ENCODE measurements around the gene WNT2. TPM values are rescaled to one million over a fixed set of nuclear protein-coding genes. Genes with fewer than 3 reads are reported as not detected.

WNT2 gene
- total RNA-seq, 1 experiment from 2014 or later: not detected

GRCh38 chr7:117325836-117326235 is 3.0 kb upstream of the WNT2 start:
- POLR2A ChIA-PET (ENCODE audit: unreplicated experiment): no interaction called here
- ATAC-seq: peak; percentile 48

GRCh38 chr7:117324960-117325359 is 2.1 kb upstream of the WNT2 start:
- H3K36me3 ChIP-seq (ENCODE audit: low read depth, low read length): no peaks in the 10 kb centered on the region
- no TSS peak for BruUV-seq (replicated peaks)
- H3F3A ChIP-seq (ENCODE audit: low read length, unreplicated experiment): no peaks in the 10 kb centered on the region
- peak overlapping the region; percentile 58; the same call in 1 of the 2 replicates for H3K4me3 ChIP-seq (ENCODE audit: low read length)
- ChIA-PET POLR2A (ENCODE audit: unreplicated experiment) (no interaction called here), CTCF (no interaction called here)
- H3K9ac ChIP-seq (ENCODE audit: low read length): no peak overlapping the region
- peaks cover 37% of the 10 kb centered on the region; the same call in 1 of the 2 replicates for H3K27me3 ChIP-seq (ENCODE audit: low read length)
- H3K4me1 ChIP-seq (ENCODE audit: insufficient read depth, low read length): 0 out of 2 replicates have a peak, but pooled peaks cover 3% of the 10 kb centered on the region
- intact Hi-C loops (cut with micrococcal nuclease): no loop called here
- ATAC-seq: no peak
- no peaks in the 10 kb centered on the region for H3K79me2 ChIP-seq (ENCODE audit: low read length)
- no peak for TF ChIP-seq EZH2phosphoT487 (IDR thresholded peaks at IDR 0.05; ENCODE audit: borderline replicate concordance, low read length)
- no peak for TF ChIP-seq CTCF (conservative IDR thresholded peaks at IDR 0.05; ENCODE audit: low read depth, low read length)
- no peak for TF ChIP-seq EZH2 (IDR thresholded peaks at IDR 0.05; ENCODE audit: low read length, unreplicated experiment)
- no peaks in the 10 kb centered on the region for H3K9me2 ChIP-seq (replicated peaks; ENCODE audit: low read length)
- H3K9me3 ChIP-seq (ENCODE audit: low read length): no peaks in the 10 kb centered on the region
- H4K20me1 ChIP-seq (ENCODE audit: low read length): no peaks in the 10 kb centered on the region
- H3K4me2 ChIP-seq (ENCODE audit: low read length): peak overlapping the region; percentile 85
- no peak for DNase-seq
- peak overlapping the region; percentile 84; the same call in 1 of the 2 replicates for H2AFZ ChIP-seq (ENCODE audit: low read length)
- no peak overlapping the region for H3K27ac ChIP-seq (ENCODE audit: low read length)

More at GRCh38 chr7:117325836-117326235, 3.0 kb upstream of the WNT2 start:
- H3K4me1 ChIP-seq (ENCODE audit: insufficient read depth, low read length): 0 out of 2 replicates have a peak, but pooled peaks cover 3% of the 10 kb centered on the region
- intact Hi-C loops (cut with micrococcal nuclease): no loop called here
- no peak overlapping the region for H3K27ac ChIP-seq (ENCODE audit: low read length)
- DNase-seq: no peak
- no peaks in the 10 kb centered on the region for H4K20me1 ChIP-seq (ENCODE audit: low read length)
- H3K36me3 ChIP-seq (ENCODE audit: low read depth, low read length): no peaks in the 10 kb centered on the region
- H3K4me2 ChIP-seq (ENCODE audit: low read length): no peak overlapping the region
- H3K27me3 ChIP-seq (ENCODE audit: low read length): peaks cover 35% of the 10 kb centered on the region; the same call in 1 of the 2 replicates
- no peak overlapping the region for H3K9ac ChIP-seq (ENCODE audit: low read length)
- no peak overlapping the region for H3K4me3 ChIP-seq (ENCODE audit: low read length)
- no peaks in the 10 kb centered on the region for H3K9me2 ChIP-seq (replicated peaks; ENCODE audit: low read length)
- no peaks in the 10 kb centered on the region for H3K79me2 ChIP-seq (ENCODE audit: low read length)
- no peaks in the 10 kb centered on the region for H3F3A ChIP-seq (ENCODE audit: low read length, unreplicated experiment)
- CTCF ChIA-PET: no interaction called here
- no TSS peak for BruUV-seq (replicated peaks)
- no peak overlapping the region for H2AFZ ChIP-seq (ENCODE audit: low read length)
- TF ChIP-seq CTCF (conservative IDR thresholded peaks at IDR 0.05; ENCODE audit: low read depth, low read length) (no peak), EZH2phosphoT487 (IDR thresholded peaks at IDR 0.05; ENCODE audit: borderline replicate concordance, low read length) (no peak), EZH2 (IDR thresholded peaks at IDR 0.05; ENCODE audit: low read length, unreplicated experiment) (no peak)
- H3K9me3 ChIP-seq (ENCODE audit: low read length): no peaks in the 10 kb centered on the region

DNA sequence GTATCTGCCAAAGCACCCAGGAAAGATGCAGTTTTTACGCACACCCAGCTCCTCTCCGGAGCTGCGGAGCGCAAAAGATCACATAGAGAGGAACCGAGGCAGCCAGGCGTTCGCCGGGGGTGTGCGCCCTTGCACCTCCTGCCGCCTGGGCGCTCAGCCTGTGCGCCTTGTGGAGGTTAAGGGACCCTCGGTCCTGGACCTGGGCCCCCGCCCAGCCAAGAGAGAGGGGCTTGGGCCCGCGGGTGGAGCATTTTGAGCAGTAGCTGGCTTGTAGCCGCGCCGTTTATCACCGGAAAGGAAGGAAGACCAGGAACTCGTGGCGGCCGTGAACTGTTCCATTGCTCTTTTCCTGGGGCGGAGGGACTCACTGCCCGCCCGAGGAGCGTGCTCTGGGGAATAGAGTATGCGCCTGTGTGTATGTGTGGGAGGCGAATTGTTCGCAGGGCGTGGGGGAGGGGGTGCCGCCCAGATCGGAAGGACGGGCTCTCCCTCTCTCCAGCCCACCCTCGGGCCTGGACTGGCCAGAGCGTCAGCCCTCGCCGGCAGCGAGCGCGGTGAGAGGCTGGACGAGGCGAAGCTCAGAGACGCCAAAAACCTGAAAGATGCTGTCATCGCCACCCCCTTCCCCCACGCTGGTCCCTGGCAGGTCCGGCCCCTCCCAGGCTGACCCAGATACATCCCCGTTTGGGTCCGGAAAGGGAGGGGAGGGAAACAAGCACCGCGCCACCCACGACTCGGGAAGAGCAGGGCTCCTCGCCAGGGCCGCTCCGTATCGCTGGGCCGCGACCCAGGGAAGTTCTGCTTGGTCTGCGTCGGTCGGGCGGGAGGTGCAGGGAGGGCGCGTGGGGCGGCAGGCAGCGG is 1.2 kb upstream of the WNT2 start:
- no peaks in the 10 kb centered on the region for H3K9me3 ChIP-seq (ENCODE audit: low read length)
- no peaks in the 10 kb centered on the region for H4K20me1 ChIP-seq (ENCODE audit: low read length)
- CTCF ChIA-PET: no interaction called here
- no peak for TF ChIP-seq CTCF (conservative IDR thresholded peaks at IDR 0.05; ENCODE audit: low read depth, low read length)
- no peak for TF ChIP-seq EZH2phosphoT487 (IDR thresholded peaks at IDR 0.05; ENCODE audit: borderline replicate concordance, low read length)
- no peak for TF ChIP-seq EZH2 (IDR thresholded peaks at IDR 0.05; ENCODE audit: low read length, unreplicated experiment)
- H3K27ac ChIP-seq (ENCODE audit: low read length): no peak overlapping the region
- DNase-seq: peak; percentile 4
- no peaks in the 10 kb centered on the region for H3K9me2 ChIP-seq (replicated peaks; ENCODE audit: low read length)
- H3K4me3 ChIP-seq (ENCODE audit: low read length): peak overlapping the region; percentile 58
- H3K9ac ChIP-seq (ENCODE audit: low read length): no peak overlapping the region
- peak overlapping the region; percentile 84 for H2AFZ ChIP-seq (ENCODE audit: low read length)
- intact Hi-C loops (cut with micrococcal nuclease): no loop called here
- POLR2A ChIA-PET (ENCODE audit: unreplicated experiment): no interaction called here
- peak overlapping the region; percentile 85 for H3K4me2 ChIP-seq (ENCODE audit: low read length)
- peak; percentile 77 for ATAC-seq
- H3K4me1 ChIP-seq (ENCODE audit: insufficient read depth, low read length): 0 out of 2 replicates have a peak, but pooled peaks cover 3% of the 10 kb centered on the region
- BruUV-seq (replicated peaks): no TSS peak
- H3F3A ChIP-seq (ENCODE audit: low read length, unreplicated experiment): no peaks in the 10 kb centered on the region
- no peaks in the 10 kb centered on the region for H3K36me3 ChIP-seq (ENCODE audit: low read depth, low read length)
- H3K27me3 ChIP-seq (ENCODE audit: low read length): peaks cover 40% of the 10 kb centered on the region; the same call in 1 of the 2 replicates
- H3K79me2 ChIP-seq (ENCODE audit: low read length): no peaks in the 10 kb centered on the region
